ENCODE data around the gene ASPG. TPM values are rescaled to one million over a fixed set of nuclear protein-coding genes. Genes with fewer than 3 reads are reported as not detected.

The ASPG gene
- total and polyA plus RNA-seq, 2 of the 13 experiments (the other 11 are each of a cell fraction or from before 2014, with no cell fraction given): not detected

- Histone ChIP-seq H4K20me1 (ENCODE audit: insufficient read depth, low read length) (0 out of 2 replicates have a peak, but pooled peaks cover 2% of the 10 kb centered on the region), H3K4me1 (ENCODE audit: insufficient read depth, low read length) (no peaks in the 10 kb centered on the region), H3K27ac (ENCODE audit: extremely low read length, insufficient read depth, low read length) (no peak overlapping the region), H3K9ac (ENCODE audit: insufficient read depth, low read depth, low read length) (no peak overlapping the region), H3K4me2 (ENCODE audit: low read depth, low read length) (no peak overlapping the region), H2AFZ (ENCODE audit: low read length) (no peak overlapping the region), H3K79me2 (ENCODE audit: insufficient read depth, low read length) (no peaks in the 10 kb centered on the region), H3K36me3 (replicated peaks in 1 of 2; ENCODE audit: control insufficient read depth in 1 of 2, insufficient read depth in 2 of 2, low read length in 2 of 2) (no peaks in the 10 kb centered on the region), H3K9me3 (ENCODE audit: low read length) (peaks cover 11% of the 10 kb centered on the region), H3K4me3 (replicated peaks in 1 of 3; ENCODE audit: insufficient read depth in 1 of 3, low read depth in 2 of 3, low read length in 3 of 3) (no peak overlapping the region), H3K27me3 (ENCODE audit: control insufficient read depth in 1 of 2, insufficient read depth in 2 of 2, low read length in 2 of 2) (peaks cover 2 to 36% of the 10 kb centered on the region in 2 experiments; a peak in 4 of 5 replicates)
- DNase-seq (ENCODE audit: low spot score) (no peak), FAIRE-seq (no peak), ATAC-seq (no peak)
- in situ Hi-C loops (cut with HindIII; ENCODE audit: extremely low pct_ligation_motif_present, low pct_unique_long_range_greater_than_20kb) (loop anchor here (5.0 kb wide), 1 partner anchor 37 kb away; no protein-coding TSS in a partner anchor), intact Hi-C loops (cut with micrococcal nuclease; ENCODE audit: unreplicated experiment) (no loop called here)
- CTCF ChIA-PET (ENCODE audit: low intra/inter-chr PET ratio, low total read pairs): interaction anchor here (1.4 kb wide), 1 partner anchor 57 kb away, joined by 3 read pairs; no protein-coding TSS in a partner anchor
- POLR2A ChIA-PET: no interaction called here
- no TSS peak for BruUV-seq (replicated peaks)
- no peak for TF ChIP-seq ZKSCAN8 (CRISPR knock-in tag; IDR thresholded peaks at IDR 0.05; ENCODE audit: borderline replicate concordance)
- TF ChIP-seq ZNF883 (CRISPR knock-in tag; IDR thresholded peaks at IDR 0.05; ENCODE audit: not compliant biosample characterization): no peak
- TF ChIP-seq POLR2AphosphoS2 (IDR thresholded peaks at IDR 0.05; ENCODE audit: low read depth, low read length): no peak
- TF ChIP-seq HOXA5 (CRISPR knock-in tag; IDR thresholded peaks at IDR 0.05): no peak
- no peak for TF ChIP-seq ZNF460 (CRISPR knock-in tag; IDR thresholded peaks at IDR 0.05; ENCODE audit: borderline replicate concordance)
- WGBS (ENCODE audit: low lambda C conversion rate): 37% methylated on average over 22 of the region's 31 CpGs
Measured at GRCh38 chr14:104134061-104134965, 48.8 kb downstream of the ASPG start.

Measured in HepG2 (cell line).